SK-N-SH (cell line): Measurements from ENCODE around the gene TMEM30A. TPM values are rescaled to one million over a fixed set of nuclear protein-coding genes. Genes with fewer than 3 reads are reported as not detected.

Source experiments
- CTCF ChIA-PET: fragments of 300-600, 350-600 bp; formaldehyde crosslinking; extraction: SDS; loops from one replicate; lab custom pipeline; 2021; lab: Yijun Ruan, JAX
- POLR2A ChIA-PET: fragments of 350-600 bp; sonication (Branson Sonifier 250); formaldehyde crosslinking; extraction: SDS; loops from one replicate; lab custom pipeline; 2020; ENCODE audit warnings: antibody characterized with exemption, inconsistent platforms; lab: Yijun Ruan, JAX
- DNase-seq: peaks from one replicate; pipeline ENCODE4 v3.0.0; 2012
- H2AFZ ChIP-seq: fragments of 200-600 bp; sonication (generic); 2 replicates; pipeline ENCODE4 v1.8.1; 2016; ENCODE audit warnings: antibody characterized with exemption, mild to moderate bottlenecking, low read depth
- H3F3A ChIP-seq: fragments of 200-600 bp; sonication (generic); replicated peaks from 2 replicates; pipeline ENCODE3; 2016; ENCODE audit warnings: antibody characterized with exemption, mild to moderate bottlenecking; ENCODE audit not compliant: insufficient read depth
- H3K27ac ChIP-seq, 2 experiments: fragments of 200-500 bp in 1 of 2; fragments of 200-600 bp in 1 of 2; sonication (Bioruptor generic) in 1 of 2; sonication (generic), shearing (Covaris generic) in 1 of 2; 2 replicates each; pipeline versions ENCODE4 v1.5.1 to v1.6.1; 2014 to 2016; ENCODE audit warnings: low read depth in 2 of 2, inconsistent platforms in 1 of 2, low read length in 1 of 2, mild to moderate bottlenecking in 1 of 2, mixed read lengths in 1 of 2
- H3K27me3 ChIP-seq: fragments of 200-600 bp; sonication (generic), shearing (Covaris generic); 2 replicates; pipeline ENCODE4 v1.6.1; 2016; ENCODE audit warnings: mixed run types; ENCODE audit not compliant: insufficient read depth
- H3K36me3 ChIP-seq, 2 experiments: fragments of 200-500 bp in 1 of 2; fragments of 200-600 bp in 1 of 2; sonication (Bioruptor generic) in 1 of 2; sonication (generic) in 1 of 2; replicated peaks in 1 of 2; 2 replicates each; pipeline versions ENCODE3 to v1.5.1; 2014 to 2016; ENCODE audit warnings: low read length in 1 of 2, mild to moderate bottlenecking in 1 of 2; ENCODE audit not compliant: insufficient read depth in 2 of 2, control insufficient read depth in 1 of 2
- H3K4me1 ChIP-seq, 2 experiments: fragments of 200-500 bp in 1 of 2; fragments of 200-600 bp in 1 of 2; sonication (Bioruptor generic) in 1 of 2; sonication (generic), shearing (Covaris generic) in 1 of 2; 2 replicates each; pipeline versions ENCODE4 v1.5.1 to v1.6.1; 2014 to 2016; ENCODE audit warnings: low read depth in 1 of 2, low read length in 1 of 2, mixed run types in 1 of 2; ENCODE audit not compliant: insufficient read depth in 2 of 2, control insufficient read depth in 1 of 2
- H3K4me2 ChIP-seq: fragments of 200-600 bp; sonication (generic), shearing (Covaris generic); 2 replicates; pipeline ENCODE4 v1.6.1; 2017; ENCODE audit warnings: mixed run types
- H3K4me3 ChIP-seq, 2 experiments: fragments of 200-500 bp in 1 of 2; fragments of 200-600 bp in 1 of 2; sonication (Bioruptor generic) in 1 of 2; sonication (generic), shearing (Covaris generic) in 1 of 2; 2 replicates each; pipeline versions ENCODE4 v1.5.1 to v1.8.1; 2014 to 2016; ENCODE audit warnings: low read depth in 2 of 2, inconsistent platforms in 1 of 2, low read length in 1 of 2, mild to moderate bottlenecking in 1 of 2, mixed read lengths in 1 of 2, moderate library complexity in 1 of 2
- H3K79me2 ChIP-seq: fragments of 200-600 bp; sonication (generic); 2 replicates; pipeline ENCODE4 v1.8.1; 2017; ENCODE audit warnings: mild to moderate bottlenecking; ENCODE audit not compliant: insufficient read depth
- H3K9ac ChIP-seq: fragments of 200-600 bp; sonication (generic); 2 replicates; pipeline ENCODE4 v1.6.1; 2017; ENCODE audit warnings: mixed run types
- H3K9me2 ChIP-seq: fragments of 200-600 bp; sonication (generic); 2 replicates; pipeline ENCODE4 v1.6.1; 2017; ENCODE audit warnings: mixed run types
- H3K9me3 ChIP-seq: fragments of 200-600 bp; sonication (generic); 2 replicates; pipeline ENCODE4 v1.6.1; 2017; ENCODE audit warnings: mixed run types, mild to moderate bottlenecking, moderate library complexity
- H4K20me1 ChIP-seq: fragments of 200-600 bp; sonication (generic); 2 replicates; pipeline ENCODE4 v1.6.1; 2017; ENCODE audit warnings: mild to moderate bottlenecking, mixed run types; ENCODE audit not compliant: insufficient read depth
- CHD2 ChIP-seq: fragments of 150-350 bp; IDR thresholded peaks from 2 replicates; pipeline ENCODE4 v1.6.1; 2018; ENCODE audit warnings: low read length; ENCODE audit not compliant: partially characterized antibody
- CTCF ChIP-seq: fragments of 200-600 bp; sonication (generic); IDR thresholded peaks from 2 replicates; pipeline ENCODE4 v1.6.1; 2017; ENCODE audit warnings: antibody characterized with exemption, mild to moderate bottlenecking, moderate library complexity
- ELF1 ChIP-seq: IDR thresholded peaks from 2 replicates; pipeline ENCODE4 v1.4.0; 2012
- EP300 ChIP-seq, 2 experiments: IDR thresholded peaks; 2 replicates each; pipeline versions ENCODE4 v1.4.0 to v1.6.1; 2012; ENCODE audit warnings: borderline replicate concordance in 1 of 2, low read depth in 1 of 2, low read length in 1 of 2
- EZH2phosphoT487 ChIP-seq: fragments of 200-600 bp; sonication (generic); IDR thresholded peaks from 2 replicates; pipeline ENCODE4 v1.6.1; 2017; ENCODE audit warnings: low read depth, mixed run types, mild to moderate bottlenecking, antibody characterized with exemption, moderate library complexity, borderline replicate concordance
- FOXJ3 ChIP-seq: sonication (generic); formaldehyde crosslinking; IDR thresholded peaks from 2 replicates; pipeline ENCODE4 v1.5.1; 2020; ENCODE audit warnings: mild to moderate bottlenecking, missing genetic modification reagents
- GABPA ChIP-seq: IDR thresholded peaks from 2 replicates; pipeline ENCODE4 v1.4.0; 2012; ENCODE audit warnings: low read depth, mild to moderate bottlenecking
- IRF3 ChIP-seq: fragments of 150-350 bp; IDR thresholded peaks from 2 replicates; pipeline ENCODE4 v1.6.1; 2016; ENCODE audit warnings: mild to moderate bottlenecking, low read depth, low read length
- JUND ChIP-seq: IDR thresholded peaks from 2 replicates; pipeline ENCODE4 v1.4.0; 2012
- NFIC ChIP-seq: IDR thresholded peaks from 2 replicates; pipeline ENCODE4 v1.4.0; 2012; ENCODE audit warnings: borderline replicate concordance
- NRF1 ChIP-seq: IDR thresholded peaks from 2 replicates; pipeline ENCODE4 v1.6.1; 2012; ENCODE audit warnings: low read depth, mild to moderate bottlenecking, low read length
- POLR2AphosphoS5 ChIP-seq: IDR thresholded peaks from 2 replicates; pipeline ENCODE4 v1.6.1; 2012; ENCODE audit warnings: low read depth, low read length
- RAD21 ChIP-seq: IDR thresholded peaks from 2 replicates; pipeline ENCODE4 v1.6.1; 2012; ENCODE audit warnings: mild to moderate bottlenecking, low read length
- RCOR1 ChIP-seq: fragments of 150-350 bp; IDR thresholded peaks from 2 replicates; pipeline ENCODE4 v1.6.1; 2017; ENCODE audit warnings: antibody characterized with exemption, low read length
- REST ChIP-seq: IDR thresholded peaks from 2 replicates; pipeline ENCODE4 v1.6.1; 2012; ENCODE audit warnings: mild to moderate bottlenecking, low read depth, low read length, moderate library complexity
- TCF12 ChIP-seq: IDR thresholded peaks from 2 replicates; pipeline ENCODE4 v1.4.0; 2012
- USF1 ChIP-seq: IDR thresholded peaks from 2 replicates; pipeline ENCODE4 v1.4.0; 2012; ENCODE audit warnings: low read depth, borderline replicate concordance
- YY1 ChIP-seq: IDR thresholded peaks from 2 replicates; pipeline ENCODE4 v1.4.0; 2012; ENCODE audit warnings: low read depth, mild to moderate bottlenecking
- ZBTB33 ChIP-seq: IDR thresholded peaks from 2 replicates; pipeline ENCODE4 v1.4.0; 2012; ENCODE audit warnings: low read depth, borderline replicate concordance
- WGBS: methylation state at CpG from one replicate; pipeline ENCODE4 v1.1.6; 2017; ENCODE audit warnings: low lambda C conversion rate; 5-methylcytosine and 5-hydroxymethylcytosine counted together
- polyA plus RNA-seq, 3 experiments: library from polyadenylated mRNA; depleted of rRNA; stranded (reverse); fragments of >200 nt; gene quantifications; 2 replicates each; pipeline ENCODE4 v1.2.3, GENCODE V29; 2012

The TMEM30A gene
- polyA plus RNA-seq, 1 of the 3 experiments (the other 2 are of a cell fraction) = 22.8 TPM

GRCh38 chr6:75315978-75316377, 31.4 kb upstream of the TMEM30A start (continued):
- no peak for TF ChIP-seq ZBTB33
- no peak for TF ChIP-seq RCOR1
- no peak for TF ChIP-seq ELF1
- TF ChIP-seq, all 33 proteins: peak for 0

GRCh38 chr6:75308250-75308988, 23.8 kb upstream of the TMEM30A start:
- no peaks in the 10 kb centered on the region for H4K20me1 ChIP-seq
- no peaks in the 10 kb centered on the region for H3K36me3 ChIP-seq
- H3K27me3 ChIP-seq = no peaks in the 10 kb centered on the region
- H3K9ac ChIP-seq = no peak overlapping the region
- CTCF ChIA-PET = interaction anchor here (0.9 to 1.6 kb wide), 3 partner anchors 11 to 218 kb away, joined by 3 to 6 read pairs (median 5); no protein-coding TSS in a partner anchor
- H3K27ac ChIP-seq = no peak overlapping the region
- H2AFZ ChIP-seq = no peak overlapping the region
- WGBS = 79% methylated on average over 10 of the region's 11 CpGs
- POLR2A ChIA-PET = no interaction called here
- no peaks in the 10 kb centered on the region for H3F3A ChIP-seq
- DNase-seq = no peak
- no peak overlapping the region for H3K4me2 ChIP-seq
- no peak overlapping the region for H3K4me3 ChIP-seq
- H3K4me1 ChIP-seq = no peaks in the 10 kb centered on the region
- H3K79me2 ChIP-seq = no peaks in the 10 kb centered on the region
- H3K9me3 ChIP-seq = no peaks in the 10 kb centered on the region
- no peaks in the 10 kb centered on the region for H3K9me2 ChIP-seq
- TF ChIP-seq NFIC (no peak), GABPA (no peak), CTCF (no peak), POLR2AphosphoS5 (no peak), EZH2phosphoT487 (no peak), TCF12 (no peak), FOXJ3 (CRISPR knock-in tag) (no peak), EP300 (IDR thresholded peaks at IDR 0.05; ENCODE audit: borderline replicate concordance in 1 of 2, low read depth in 1 of 2, low read length in 1 of 2) (no peak), JUND (no peak), USF1 (no peak), NRF1 (no peak), ZBTB33 (no peak), YY1 (no peak), REST (no peak), ELF1 (no peak), RAD21 (no peak), CHD2 (no peak), IRF3 (no peak), RCOR1 (no peak)
